Glutamatergic neuron (in vitro differentiated cells): Measurements from ENCODE around the gene LRRC51. TPM values are rescaled to one million over a fixed set of nuclear protein-coding genes. Genes with fewer than 3 reads are reported as not detected.

ENCODE experiments used
- DNase-seq: peaks from one replicate; pipeline ENCODE4 v3.0.0; 2022
- H3K27ac Mint-ChIP-seq: one replicate; pipeline ENCODE4 v1.8.0; 2020; ENCODE audit warnings: mild to moderate bottlenecking, mixed read lengths, inconsistent platforms; ENCODE audit not compliant: unreplicated experiment
- H3K27me3 Mint-ChIP-seq: one replicate; pipeline ENCODE4 v1.8.0; 2020; ENCODE audit warnings: mild to moderate bottlenecking, moderate library complexity, mixed read lengths, inconsistent platforms; ENCODE audit not compliant: unreplicated experiment
- H3K36me3 Mint-ChIP-seq: one replicate; pipeline ENCODE4 v1.8.0; 2020; ENCODE audit warnings: mild to moderate bottlenecking, mixed read lengths, inconsistent platforms; ENCODE audit not compliant: unreplicated experiment
- H3K4me1 Mint-ChIP-seq: one replicate; pipeline ENCODE4 v1.8.0; 2020; ENCODE audit warnings: mild to moderate bottlenecking, low read depth, mixed read lengths, inconsistent platforms; ENCODE audit not compliant: unreplicated experiment
- H3K4me3 Mint-ChIP-seq: one replicate; pipeline ENCODE4 v1.8.0; 2020; ENCODE audit warnings: mild to moderate bottlenecking, mixed read lengths, inconsistent platforms; ENCODE audit not compliant: unreplicated experiment
- H3K9me3 Mint-ChIP-seq: one replicate; pipeline ENCODE4 v1.8.0; 2020; ENCODE audit warnings: mild to moderate bottlenecking, moderate library complexity, mixed read lengths, inconsistent platforms; ENCODE audit not compliant: unreplicated experiment
- CTCF ChIP-seq: fragments of 200-600 bp; sonication (generic); IDR thresholded peaks from one replicate; pipeline ENCODE4 v1.5.0; 2021; ENCODE audit not compliant: partially characterized antibody, unreplicated experiment
- total RNA-seq: library from RNA; stranded (reverse); fragmentation: NEBNext Ultra II Directional; extraction: Animal tissue kit (Norgen Biotek cat#: 25700); gene quantifications from one replicate; pipeline ENCODE4 v1.2.1, GENCODE V29; 2021; ENCODE audit not compliant: unreplicated experiment

The LRRC51 gene
- total RNA-seq, 1 donor from 2014 or later: 8.3 TPM

- Mint-ChIP-seq H3K27me3 (peaks cover 5% of the 10 kb centered on the region), H3K9me3 (peaks cover 9% of the 10 kb centered on the region), H3K27ac (peak overlapping the region; percentile 49), H3K4me1 (peaks cover 11% of the 10 kb centered on the region), H3K4me3 (peak overlapping the region; percentile 60), H3K36me3 (no peaks in the 10 kb centered on the region)
- TF ChIP-seq CTCF: no peak
- no peak for DNase-seq
These were observed 2.2 kb upstream of the LRRC51 start for GRCh38 chr11:72078477-72078876.

GRCh38 chr11:72079819-72080325 is 778 bp upstream of the LRRC51 start:
- no peaks in the 10 kb centered on the region for H3K36me3 Mint-ChIP-seq
- peaks cover 9% of the 10 kb centered on the region for H3K9me3 Mint-ChIP-seq
- H3K4me3 Mint-ChIP-seq: peak overlapping the region; percentile 89
- no peak for TF ChIP-seq CTCF
- H3K27ac Mint-ChIP-seq: peak overlapping the region; percentile 48
- DNase-seq: no peak
- H3K27me3 Mint-ChIP-seq: peaks cover 5% of the 10 kb centered on the region
- H3K4me1 Mint-ChIP-seq: peaks cover 11% of the 10 kb centered on the region

GRCh38 chr11:72081184-72081644 is 564 bp downstream of the LRRC51 start:
- H3K4me3 Mint-ChIP-seq: peak overlapping the region; percentile 89
- H3K27ac Mint-ChIP-seq: peak overlapping the region; percentile 83
- peaks cover 7% of the 10 kb centered on the region for H3K27me3 Mint-ChIP-seq
- peaks cover 16% of the 10 kb centered on the region for H3K4me1 Mint-ChIP-seq
- DNase-seq: no peak
- TF ChIP-seq CTCF: no peak
- no peaks in the 10 kb centered on the region for H3K36me3 Mint-ChIP-seq
- H3K9me3 Mint-ChIP-seq: peaks cover 9% of the 10 kb centered on the region

- peaks cover 23% of the 10 kb centered on the region for H3K4me1 Mint-ChIP-seq
- H3K36me3 Mint-ChIP-seq: no peaks in the 10 kb centered on the region
- no peak for DNase-seq
- peaks cover 7% of the 10 kb centered on the region for H3K27me3 Mint-ChIP-seq
- no peak for TF ChIP-seq CTCF
- peaks cover 9% of the 10 kb centered on the region for H3K9me3 Mint-ChIP-seq
- H3K4me3 Mint-ChIP-seq: peak overlapping the region; percentile 84
- H3K27ac Mint-ChIP-seq: no peak overlapping the region
These were observed 1.3 kb downstream of the LRRC51 start for GRCh38 chr11:72081821-72082453.

- no peak overlapping the region for H3K27ac Mint-ChIP-seq
- no peaks in the 10 kb centered on the region for H3K36me3 Mint-ChIP-seq
- no peak for TF ChIP-seq CTCF
- H3K4me1 Mint-ChIP-seq: peaks cover 26% of the 10 kb centered on the region
- no peak overlapping the region for H3K4me3 Mint-ChIP-seq
- peaks cover 7% of the 10 kb centered on the region for H3K27me3 Mint-ChIP-seq
- peaks cover 9% of the 10 kb centered on the region for H3K9me3 Mint-ChIP-seq
- DNase-seq: no peak
These were observed 2.8 kb downstream of the LRRC51 start for GRCh38 chr11:72083414-72083813.
